Brain pericyte (primary cell): Measurements from ENCODE around the gene LNPK.
"Not testable (repeated sequence)": the region's sequence is repeated elsewhere in the genome, so short reads cannot be mapped to it uniquely, and the experiment has no call there.

Experiments
- DNase-seq: peaks from one replicate; pipeline ENCODE4 v3.0.0-alpha.2; 2012; ENCODE audit warnings: low read depth, low spot score

LNPK gene

DNA sequence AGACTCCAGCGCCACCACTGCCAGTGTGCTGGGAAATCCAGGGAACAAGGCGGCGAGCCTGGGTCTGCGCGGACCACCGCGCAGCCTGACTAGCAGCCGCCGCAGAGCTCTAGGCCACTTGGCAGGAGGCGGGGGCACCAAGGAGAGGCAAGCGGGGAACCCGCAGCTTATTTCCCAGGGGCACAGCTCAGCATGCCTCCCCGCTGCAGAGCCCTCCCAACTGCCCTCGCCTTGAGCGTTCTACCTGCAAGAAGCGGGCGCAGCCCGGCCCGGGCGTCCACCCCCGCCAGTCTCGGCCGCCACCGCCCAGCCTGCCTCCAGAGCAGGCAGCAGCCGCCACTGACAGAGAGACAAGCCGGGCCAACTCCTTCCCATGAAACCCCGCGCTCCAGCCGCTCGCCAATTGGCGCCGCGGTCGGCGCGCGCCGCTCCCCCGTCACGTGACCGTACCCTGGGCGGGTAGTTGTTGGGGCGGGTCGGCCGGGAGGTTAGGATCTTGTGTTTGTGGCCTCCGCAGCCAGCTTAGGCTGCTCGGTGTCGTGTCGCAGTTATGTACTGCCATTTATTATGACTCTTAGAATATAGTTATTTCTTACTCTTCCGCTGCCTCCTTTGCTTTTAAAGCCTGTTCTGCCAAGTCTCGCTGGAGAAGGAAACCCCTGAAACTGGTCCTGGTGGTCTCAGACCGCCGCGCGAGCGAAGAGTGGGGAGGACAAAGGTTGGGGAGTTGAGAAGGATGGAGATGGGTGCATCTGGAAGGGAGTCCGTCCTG lies at the start of gene LNPK:
Gene LNPK (minus strand): TSS at position 352 of the 772 bp plus-strand sequence. CDS start 6,683 bp downstream, outside the sequence.
- peak; percentile 70 for DNase-seq

GRCh38 chr2:176039375-176039774 lies 37.3 kb upstream of the LNPK start:
- DNase-seq: no peak

- DNase-seq: no peak
Observed at GRCh38 chr2:176038694-176039093, 36.6 kb upstream of the LNPK start.

DNA sequence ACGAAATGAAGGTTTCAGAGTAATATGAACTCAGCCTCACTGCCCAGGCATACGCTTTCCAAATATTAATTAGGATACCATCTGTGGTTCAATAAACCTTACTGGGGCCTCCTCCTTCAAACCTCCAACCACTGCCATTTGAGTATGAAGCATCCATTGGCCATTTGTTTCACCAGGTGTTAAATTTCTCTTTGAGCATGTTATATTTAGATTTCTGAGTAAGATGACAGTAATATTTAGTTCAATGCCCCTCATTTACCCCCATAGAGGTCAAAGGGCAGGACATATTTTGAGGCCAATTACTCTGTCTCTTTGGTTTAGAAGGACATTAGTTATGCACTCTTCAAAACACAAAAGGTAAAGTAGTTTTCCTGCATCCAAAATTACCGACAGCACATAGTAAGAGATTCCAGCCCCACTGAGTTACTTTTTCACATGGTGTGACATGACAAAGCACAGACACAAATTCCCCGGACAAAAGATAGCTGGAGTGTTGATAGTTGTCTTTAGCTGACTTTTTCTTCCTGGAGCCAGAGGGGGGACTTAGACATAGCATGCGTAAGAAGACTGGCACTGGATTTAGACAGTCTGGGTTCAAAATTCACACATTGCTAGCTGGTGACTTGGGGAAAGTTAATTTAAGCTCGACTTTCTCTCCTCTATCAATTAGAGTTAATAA lies 33.1 kb upstream of the LNPK start:
- no peak for DNase-seq

DNA sequence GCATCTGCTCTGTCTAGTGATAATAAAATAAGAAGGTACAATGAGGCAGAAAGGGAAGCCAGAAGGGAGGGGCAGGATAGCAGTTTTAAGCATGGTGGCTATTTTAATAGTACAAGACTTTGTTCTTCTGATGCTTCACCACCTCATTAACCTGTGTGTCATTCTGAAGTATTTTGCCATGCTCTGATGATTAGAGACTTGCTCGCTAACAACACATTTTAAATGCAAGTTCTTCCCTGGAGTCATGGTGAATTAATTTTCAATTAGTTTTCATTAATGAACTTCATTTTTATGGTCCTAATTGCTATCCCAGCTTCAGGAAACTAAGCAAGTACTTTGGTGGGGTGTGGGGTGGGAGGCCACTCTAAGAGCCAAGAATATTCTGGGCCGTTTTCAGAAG lies 25.7 kb upstream of the LNPK start:
- DNase-seq: no peak

GRCh38 chr2:176025932-176026331 lies 23.9 kb upstream of the LNPK start:
- no peak for DNase-seq

GRCh38 chr2:176024083-176024482 lies 22.0 kb upstream of the LNPK start:
- no peak for DNase-seq

- DNase-seq: no peak
Observed at GRCh38 chr2:176022048-176022447, 20.0 kb upstream of the LNPK start.

- DNase-seq: no peak
Observed at GRCh38 chr2:176020400-176020799, 18.3 kb upstream of the LNPK start.

- no peak for DNase-seq
Observed at GRCh38 chr2:176018708-176019107, 16.6 kb upstream of the LNPK start.

DNA sequence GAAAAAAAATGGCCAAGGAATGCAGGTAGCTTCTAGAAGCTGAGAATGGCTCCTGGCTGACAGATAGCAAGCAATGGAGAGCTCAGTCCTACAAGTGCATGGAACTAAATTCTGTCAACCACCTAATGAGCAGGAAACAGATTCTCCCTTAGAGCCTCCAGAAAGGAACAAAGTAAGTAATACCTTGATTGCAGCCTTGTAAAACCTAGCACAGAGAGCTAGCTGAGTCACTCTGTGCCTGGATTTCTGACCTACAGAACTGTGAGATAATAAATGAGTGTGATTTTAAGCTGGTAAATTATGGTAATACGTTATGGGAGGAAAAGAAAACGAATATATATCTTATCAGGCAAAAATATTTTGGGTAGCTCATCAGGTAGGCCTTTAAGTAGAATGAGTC lies 7.4 kb upstream of the LNPK start:
- DNase-seq: no peak

- no peak for DNase-seq
Observed at GRCh38 chr2:176004934-176005333, 2.9 kb upstream of the LNPK start.

DNA sequence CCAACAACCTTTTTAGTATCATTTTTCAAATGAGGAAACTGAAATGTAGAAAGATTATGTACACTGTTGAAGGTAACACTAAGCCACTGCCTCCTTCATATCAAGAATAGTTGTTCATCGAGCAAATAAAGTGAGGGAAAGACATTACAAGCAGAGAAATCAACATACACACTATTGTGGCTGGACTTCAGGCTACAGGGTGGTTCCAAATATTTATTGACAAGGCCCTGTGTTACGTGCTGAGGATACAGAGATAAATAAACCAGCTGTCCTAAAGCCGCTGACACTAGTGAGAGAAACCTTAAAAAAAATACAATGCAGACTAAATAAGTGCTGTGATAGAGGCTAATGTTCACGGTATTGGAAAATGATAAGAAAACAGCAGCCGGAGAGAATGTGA lies 1.9 kb upstream of the LNPK start:
- no peak for DNase-seq

DNA sequence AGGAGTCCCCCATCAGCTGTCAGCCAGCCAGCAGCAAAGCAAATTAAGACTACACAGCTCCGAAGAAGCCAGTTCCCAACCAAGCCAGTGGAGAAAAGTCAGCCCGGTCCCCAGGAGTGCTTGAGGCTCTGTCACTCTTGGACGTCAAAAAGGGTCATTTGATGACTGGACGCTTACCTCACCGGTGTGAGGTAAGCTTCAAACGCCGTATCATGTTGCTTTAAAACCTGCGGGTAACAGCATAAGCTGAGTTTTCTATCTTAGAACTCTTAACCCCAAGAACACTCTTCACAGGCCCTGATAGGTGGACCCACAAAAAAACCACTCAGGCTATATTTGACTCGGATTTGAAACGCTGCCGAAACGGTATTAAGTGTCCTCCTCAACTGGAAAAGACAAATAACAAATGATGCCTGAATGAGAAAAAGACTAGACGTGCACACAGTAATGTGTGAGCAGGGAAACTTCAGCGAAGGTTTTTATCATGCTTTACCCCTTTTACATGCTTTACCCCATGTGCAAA lies 682 bp upstream of the LNPK start:
- DNase-seq: no peak

- no peak for DNase-seq
Observed at GRCh38 chr2:176001281-176001915, 669 bp downstream of the LNPK start.

GRCh38 chr2:175999283-175999819 lies 2.7 kb downstream of the LNPK start:
- DNase-seq: no peak

DNA sequence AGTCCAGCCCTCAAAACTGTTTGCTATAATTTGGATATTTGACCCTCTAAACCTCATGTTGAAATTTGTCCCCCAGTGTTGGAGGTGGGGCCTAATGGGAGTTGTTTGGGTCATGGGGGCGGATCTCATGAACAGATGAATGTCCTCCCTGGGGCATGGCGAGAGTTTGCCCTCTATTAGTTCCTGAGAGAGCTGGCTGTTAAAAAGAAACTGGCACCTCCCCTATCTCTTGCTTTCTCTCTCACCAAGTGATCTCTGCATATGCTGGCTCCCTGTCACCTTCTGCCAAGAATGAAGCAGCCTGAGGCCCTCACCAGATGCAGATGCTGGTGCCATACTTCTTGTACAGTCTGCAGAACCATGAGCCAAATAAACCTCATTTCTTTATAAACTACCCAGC lies 12.0 kb downstream of the LNPK start:
- no peak for DNase-seq

DNA sequence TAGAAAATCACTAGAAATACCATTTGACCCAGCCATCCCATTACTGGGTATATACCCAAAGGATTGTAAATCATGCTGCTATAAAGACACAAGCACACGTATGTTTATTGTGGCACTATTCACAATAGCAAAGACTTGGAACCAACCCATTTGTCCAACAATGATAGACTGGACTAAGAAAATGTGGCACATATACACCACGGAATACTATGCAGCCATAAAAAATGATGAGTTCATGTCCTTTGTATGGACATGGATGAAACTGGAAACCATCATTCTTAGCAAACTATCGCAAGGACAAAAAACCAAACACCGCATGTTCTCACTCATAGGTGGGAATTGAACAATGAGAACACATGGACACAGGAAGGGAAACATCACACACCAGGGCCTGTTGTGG lies 14.9 kb downstream of the LNPK start:
- DNase-seq: not testable (repeated sequence)

- DNase-seq: no peak
Observed at GRCh38 chr2:175984846-175985245, 17.2 kb downstream of the LNPK start.

DNA sequence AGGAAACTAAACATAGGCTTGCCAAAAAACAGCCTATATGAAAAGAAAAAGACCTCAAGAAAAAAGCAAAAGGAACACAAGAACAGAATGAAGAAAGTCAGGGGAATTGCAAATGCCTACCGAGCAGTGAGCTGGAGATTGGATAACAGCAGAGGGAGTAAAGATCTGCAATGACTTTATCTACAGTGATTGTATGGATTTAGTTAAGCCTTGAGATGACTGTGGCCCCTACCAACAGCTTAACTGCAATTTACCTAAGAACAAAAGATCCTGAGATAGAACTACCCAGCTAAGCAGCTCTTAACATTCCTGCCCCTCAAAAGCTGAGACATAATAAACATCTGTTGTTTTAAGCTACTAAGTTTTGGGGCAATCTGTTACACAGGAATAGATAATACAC lies 20.5 kb downstream of the LNPK start:
- no peak for DNase-seq

DNA sequence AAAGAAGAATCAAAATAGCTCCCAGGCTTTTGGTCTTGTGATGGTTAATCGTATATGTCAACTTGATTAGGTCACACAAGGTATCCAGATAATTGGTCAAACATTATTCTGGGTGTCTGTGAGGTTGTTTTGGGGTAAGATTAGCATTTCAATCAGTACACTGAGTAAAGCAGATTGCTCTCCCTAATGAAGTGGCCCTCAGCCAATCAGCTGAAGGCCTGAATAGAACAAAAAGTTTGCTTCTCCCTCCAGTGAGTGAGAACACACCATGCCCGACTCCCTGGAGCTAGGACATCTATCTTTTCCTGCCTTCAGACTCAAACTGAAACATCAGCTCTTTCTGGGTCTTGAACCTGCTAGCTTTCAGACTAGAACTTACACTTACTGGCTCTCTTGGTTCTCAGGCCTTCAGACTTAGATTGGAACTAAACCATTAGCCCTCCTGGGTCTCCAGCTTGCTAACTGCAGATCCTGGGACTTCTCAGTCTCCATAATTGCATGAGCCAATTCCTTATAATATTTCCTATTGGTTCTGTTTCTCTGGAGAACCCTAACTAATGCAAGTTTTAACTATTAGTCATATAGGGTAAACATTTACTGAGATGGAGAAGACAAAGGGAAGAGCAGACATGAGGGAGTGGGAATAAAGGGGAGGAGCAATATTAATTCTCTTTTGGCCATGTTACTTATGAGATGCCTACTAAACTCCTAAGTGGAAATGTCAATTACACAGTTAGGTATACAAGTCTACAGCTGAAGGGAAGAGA lies 25.5 kb downstream of the LNPK start:
- DNase-seq: no peak

DNA sequence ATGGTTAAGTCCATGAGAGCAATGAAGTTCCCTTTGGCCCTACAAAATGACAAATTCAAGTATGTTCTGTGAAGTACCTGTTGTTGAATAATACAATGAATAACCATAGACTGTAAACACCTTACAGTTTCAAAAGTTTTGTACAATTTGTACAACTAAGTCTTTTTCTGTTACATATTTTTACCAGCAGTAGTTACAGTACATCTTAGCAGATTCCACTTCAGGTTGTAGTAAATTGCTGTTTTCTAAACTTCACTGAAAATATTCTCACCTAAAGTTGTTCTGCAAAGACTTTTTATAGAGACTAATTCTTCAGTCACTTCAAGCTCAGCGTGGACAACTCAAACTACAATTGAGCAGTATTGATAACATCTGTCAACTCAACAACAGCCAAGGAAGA lies 28.7 kb downstream of the LNPK start:
- DNase-seq: no peak
